CD4-positive, CD25-positive, alpha-beta regulatory T cell (primary cell): Measurements from ENCODE around the gene CST11. TPM values are rescaled to one million over a fixed set of nuclear protein-coding genes. Genes with fewer than 3 reads are reported as not detected.

ENCODE experiments used
- ATAC-seq, 2 donors: fragments of 150-1000 bp; cut with Tn5 transposase; one replicate each; pipeline ENCODE4 v1.10.0; 2021; ENCODE audit warnings: low read depth in 2 of 2, moderate number of reproducible peaks in 2 of 2, moderate library complexity in 1 of 2
- DNase-seq, 3 donors: peaks; one replicate each; pipeline versions ENCODE4 v3.0.0 to v3.0.0-alpha.2; 2012 to 2022; ENCODE audit warnings: mixed read lengths in 1 of 3
- H3K27ac ChIP-seq: one replicate; pipeline ENCODE4 v1.7.0; 2013; ENCODE audit warnings: mild to moderate bottlenecking, low read length; ENCODE audit not compliant: insufficient read depth, poor library complexity, severe bottlenecking
- H3K27me3 ChIP-seq: one replicate; pipeline ENCODE4 v1.7.0; 2013; ENCODE audit warnings: low read length; ENCODE audit not compliant: control insufficient read depth, insufficient read depth
- H3K36me3 ChIP-seq: one replicate; pipeline ENCODE4 v1.7.0; 2013; ENCODE audit warnings: mild to moderate bottlenecking, low read length, moderate library complexity; ENCODE audit not compliant: control insufficient read depth, insufficient read depth
- H3K4me1 ChIP-seq: 2 replicates; pipeline ENCODE4 v1.7.0; 2013; ENCODE audit warnings: mild to moderate bottlenecking, low read length; ENCODE audit not compliant: insufficient read depth, control insufficient read depth, poor library complexity, severe bottlenecking
- H3K4me3 ChIP-seq: one replicate; pipeline ENCODE4 v1.7.0; 2013; ENCODE audit warnings: low read depth, mild to moderate bottlenecking, low read length, moderate library complexity
- H3K9me3 ChIP-seq, 2 experiments: 1 replicate in 1 of 2; 2 replicates in 1 of 2; pipeline ENCODE4 v1.7.0; 2013; ENCODE audit warnings: low read length in 2 of 2, mild to moderate bottlenecking in 1 of 2, moderate library complexity in 1 of 2; ENCODE audit not compliant: control insufficient read depth in 2 of 2
- H3K27ac Mint-ChIP-seq, 3 donors: one replicate each; pipeline ENCODE4 v1.8.0; 2020 to 2022; ENCODE audit warnings: mild to moderate bottlenecking in 3 of 3, mixed read lengths in 3 of 3, moderate library complexity in 2 of 3
- H3K27me3 Mint-ChIP-seq: one replicate; pipeline ENCODE4 v1.8.0; 2022; ENCODE audit warnings: mild to moderate bottlenecking, mixed read lengths
- H3K36me3 Mint-ChIP-seq: one replicate; pipeline ENCODE4 v1.8.0; 2020; ENCODE audit warnings: mixed read lengths
- H3K4me1 Mint-ChIP-seq, 4 donors: one replicate each; pipeline ENCODE4 v1.8.0; 2020 to 2022; ENCODE audit warnings: mixed read lengths in 4 of 4, mild to moderate bottlenecking in 1 of 4
- H3K4me3 Mint-ChIP-seq, 4 donors: one replicate each; pipeline ENCODE4 v1.8.0; 2020 to 2022; ENCODE audit warnings: mild to moderate bottlenecking in 4 of 4, mixed read lengths in 4 of 4, moderate library complexity in 3 of 4
- H3K9me3 Mint-ChIP-seq, 7 donors: one replicate each; pipeline ENCODE4 v1.8.0; 2020 to 2022; ENCODE audit warnings: mixed read lengths in 7 of 7, mild to moderate bottlenecking in 3 of 7, moderate library complexity in 2 of 7
- polyA plus RNA-seq, 4 donors: library from polyadenylated mRNA; unstranded; fragments of 300-500 nt; fragmentation: Illumina TruSeq; gene quantifications; one replicate each; pipeline ENCODE4 v1.2.3, GENCODE V29; 2021
- total RNA-seq: library from RNA; stranded (reverse); gene quantifications from one replicate; pipeline ENCODE4 v1.2.3, GENCODE V29; 2022

Gene CST11
- total and polyA plus RNA-seq, 5 donors from 2014 or later = not detected

DNA sequence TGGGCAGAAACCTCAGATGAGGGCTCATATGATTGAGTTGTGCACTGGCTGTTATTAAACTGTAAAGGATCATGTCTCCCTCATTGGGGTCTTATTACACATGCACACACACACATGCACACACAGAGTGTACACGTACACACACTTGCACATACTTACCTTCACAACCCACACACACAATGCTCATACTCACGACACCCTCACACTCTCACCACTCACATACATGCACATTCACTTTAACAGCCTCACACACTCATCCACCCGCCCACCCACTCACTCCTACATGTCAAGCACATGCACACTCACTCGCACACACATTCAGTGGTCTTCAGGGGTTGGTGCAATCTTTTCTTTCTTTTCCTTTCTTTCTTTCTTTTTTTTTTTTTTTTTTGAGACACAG is 7.8 kb downstream of the CST11 start:
- Histone ChIP-seq H3K27me3 (no peaks in the 10 kb centered on the region), H3K4me3 (no peak overlapping the region), H3K36me3 (no peaks in the 10 kb centered on the region), H3K27ac (no peak overlapping the region), H3K9me3 (no peaks in the 10 kb centered on the region), H3K4me1 (no peaks in the 10 kb centered on the region)
- no peak for ATAC-seq
- H3K27me3 Mint-ChIP-seq = no peaks in the 10 kb centered on the region
- H3K4me1 Mint-ChIP-seq = no peaks in the 10 kb centered on the region
- H3K9me3 Mint-ChIP-seq = no peaks in the 10 kb centered on the region
- H3K27ac Mint-ChIP-seq = no peak overlapping the region
- no peak overlapping the region for H3K4me3 Mint-ChIP-seq
- DNase-seq = no peak
- H3K36me3 Mint-ChIP-seq = no peaks in the 10 kb centered on the region

GRCh38 chr20:23442436-23442835 is 10.2 kb downstream of the CST11 start:
- Histone ChIP-seq H3K27me3 (no peaks in the 10 kb centered on the region), H3K9me3 (no peaks in the 10 kb centered on the region), H3K36me3 (no peaks in the 10 kb centered on the region), H3K4me1 (no peaks in the 10 kb centered on the region), H3K4me3 (no peak overlapping the region), H3K27ac (no peak overlapping the region)
- no peaks in the 10 kb centered on the region for H3K9me3 Mint-ChIP-seq
- H3K36me3 Mint-ChIP-seq = no peaks in the 10 kb centered on the region
- no peaks in the 10 kb centered on the region for H3K27me3 Mint-ChIP-seq
- ATAC-seq (no peak), DNase-seq (no peak)
- no peak overlapping the region for H3K4me3 Mint-ChIP-seq
- no peaks in the 10 kb centered on the region for H3K4me1 Mint-ChIP-seq
- H3K27ac Mint-ChIP-seq = no peak overlapping the region

DNA sequence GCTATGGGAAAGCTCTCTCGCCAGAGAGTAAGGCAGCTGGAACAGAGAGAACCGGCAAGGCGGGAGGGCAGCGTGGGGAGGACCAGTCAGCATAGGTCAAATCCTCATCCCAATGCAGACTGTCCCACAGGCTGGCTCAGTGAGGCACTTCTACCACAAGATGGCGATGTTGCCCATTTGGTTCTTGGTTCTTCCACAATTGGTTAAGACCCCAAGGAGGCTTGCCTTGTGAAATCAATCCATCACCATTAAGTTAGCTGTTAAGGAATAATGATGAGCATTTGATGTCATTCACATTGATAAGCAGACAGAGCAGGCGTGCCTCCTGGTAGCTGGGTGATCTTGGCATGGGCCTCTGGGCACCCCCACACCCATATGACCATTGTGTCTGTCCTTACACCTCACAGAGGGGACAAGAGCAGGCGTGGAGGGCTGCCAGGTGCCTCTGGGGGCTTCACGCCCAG is 10.8 kb downstream of the CST11 start:
- Histone ChIP-seq H3K27me3 (no peaks in the 10 kb centered on the region), H3K4me3 (no peak overlapping the region), H3K4me1 (no peaks in the 10 kb centered on the region), H3K9me3 (no peaks in the 10 kb centered on the region), H3K36me3 (no peaks in the 10 kb centered on the region), H3K27ac (no peak overlapping the region)
- H3K36me3 Mint-ChIP-seq = no peaks in the 10 kb centered on the region
- H3K27ac Mint-ChIP-seq = no peak overlapping the region
- no peaks in the 10 kb centered on the region for H3K4me1 Mint-ChIP-seq
- ATAC-seq = peak in 1 of 2 donors; percentile 55
- no peaks in the 10 kb centered on the region for H3K9me3 Mint-ChIP-seq
- H3K4me3 Mint-ChIP-seq = no peak overlapping the region
- no peaks in the 10 kb centered on the region for H3K27me3 Mint-ChIP-seq
- DNase-seq = peak; percentile 38 to 62 (median 39)

DNA sequence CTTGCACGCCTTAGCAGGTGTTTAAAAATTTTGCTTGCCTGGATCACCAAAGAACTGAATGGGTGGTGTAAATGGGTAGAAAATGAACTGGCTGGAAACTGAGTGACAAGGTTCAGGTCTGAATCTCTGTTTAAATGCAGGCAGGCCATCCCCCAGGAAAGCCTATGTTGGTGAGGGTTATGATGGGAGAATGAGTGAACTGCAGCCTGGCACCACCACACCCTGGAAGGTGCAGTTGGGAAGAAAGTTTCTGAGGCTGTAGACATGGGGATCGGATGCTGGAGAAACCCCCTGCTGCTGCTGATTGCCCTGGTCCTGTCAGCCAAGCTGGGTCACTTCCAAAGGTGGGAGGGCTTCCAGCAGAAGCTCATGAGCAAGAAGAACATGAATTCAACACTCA is 12.7 kb downstream of the CST11 start:
- no peaks in the 10 kb centered on the region for H3K4me1 Mint-ChIP-seq
- Histone ChIP-seq H3K4me1 (no peaks in the 10 kb centered on the region), H3K27me3 (no peaks in the 10 kb centered on the region), H3K4me3 (no peak overlapping the region), H3K27ac (no peak overlapping the region), H3K9me3 (no peaks in the 10 kb centered on the region), H3K36me3 (no peaks in the 10 kb centered on the region)
- no peaks in the 10 kb centered on the region for H3K9me3 Mint-ChIP-seq
- no peaks in the 10 kb centered on the region for H3K27me3 Mint-ChIP-seq
- H3K4me3 Mint-ChIP-seq = no peak overlapping the region
- no peak for ATAC-seq
- DNase-seq = no peak
- no peaks in the 10 kb centered on the region for H3K36me3 Mint-ChIP-seq
- H3K27ac Mint-ChIP-seq = no peak overlapping the region

DNA sequence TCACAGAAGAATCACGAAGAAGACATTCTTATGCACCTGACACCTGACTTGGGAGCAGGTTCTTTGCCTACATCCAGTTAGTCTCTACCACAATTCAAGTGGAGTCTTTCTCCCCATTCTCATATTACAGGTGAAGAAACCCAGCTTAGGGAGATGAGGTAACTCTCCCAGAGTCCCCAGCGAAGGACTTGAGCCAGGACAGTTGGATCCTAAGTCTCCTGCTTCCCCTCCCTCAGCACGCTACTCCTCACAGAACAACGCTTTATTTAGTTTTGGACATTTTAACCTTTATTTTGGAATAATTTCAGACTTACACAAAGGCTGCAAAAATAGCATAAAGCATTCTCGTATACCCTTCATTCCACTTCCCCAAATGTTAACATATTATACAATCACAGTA is 14.0 kb downstream of the CST11 start:
- no peak overlapping the region for H3K4me3 Mint-ChIP-seq
- no peak for ATAC-seq
- Histone ChIP-seq H3K9me3 (no peaks in the 10 kb centered on the region), H3K36me3 (no peaks in the 10 kb centered on the region), H3K4me1 (no peaks in the 10 kb centered on the region), H3K4me3 (no peak overlapping the region), H3K27me3 (no peaks in the 10 kb centered on the region), H3K27ac (no peak overlapping the region)
- DNase-seq = no peak
- no peaks in the 10 kb centered on the region for H3K27me3 Mint-ChIP-seq
- H3K4me1 Mint-ChIP-seq = no peaks in the 10 kb centered on the region
- H3K9me3 Mint-ChIP-seq = no peaks in the 10 kb centered on the region
- no peaks in the 10 kb centered on the region for H3K36me3 Mint-ChIP-seq
- H3K27ac Mint-ChIP-seq = no peak overlapping the region

- no peaks in the 10 kb centered on the region for H3K4me1 ChIP-seq
- ATAC-seq (no peak), DNase-seq (no peak)
- no peaks in the 10 kb centered on the region for H3K27me3 Mint-ChIP-seq
- H3K4me3 ChIP-seq = no peak overlapping the region
- H3K9me3 Mint-ChIP-seq = no peaks in the 10 kb centered on the region
- no peaks in the 10 kb centered on the region for H3K27me3 ChIP-seq
- no peak overlapping the region for H3K27ac Mint-ChIP-seq
- no peaks in the 10 kb centered on the region for H3K36me3 Mint-ChIP-seq
- H3K36me3 ChIP-seq = no peaks in the 10 kb centered on the region
- no peaks in the 10 kb centered on the region for H3K4me1 Mint-ChIP-seq
- H3K9me3 ChIP-seq = no peaks in the 10 kb centered on the region
- H3K4me3 Mint-ChIP-seq = no peak overlapping the region
- no peak overlapping the region for H3K27ac ChIP-seq
Measured at GRCh38 chr20:23437126-23437899, 15.4 kb downstream of the CST11 start.

DNA sequence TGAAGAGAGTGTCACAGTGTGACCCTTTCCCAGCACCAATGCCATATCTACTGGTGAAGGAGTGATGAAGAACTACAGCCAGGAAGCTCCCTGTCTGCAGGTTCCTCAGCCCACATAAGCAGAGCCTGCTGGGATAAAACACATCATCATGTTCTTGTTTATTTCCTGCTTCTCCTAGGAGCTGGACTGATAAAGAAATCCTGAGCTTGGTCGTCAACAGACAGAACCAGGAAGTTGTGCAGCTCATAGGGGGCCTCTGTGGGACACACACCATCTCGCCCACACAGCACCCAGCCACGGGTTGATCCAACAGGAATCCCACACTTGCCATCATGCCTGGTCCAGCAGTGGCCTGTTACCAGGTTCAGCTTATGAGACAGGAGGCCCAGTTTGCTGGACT is 16.0 kb downstream of the CST11 start:
- ATAC-seq (no peak), DNase-seq (no peak)
- Histone ChIP-seq H3K27ac (no peak overlapping the region), H3K4me1 (no peaks in the 10 kb centered on the region), H3K27me3 (no peaks in the 10 kb centered on the region), H3K4me3 (no peak overlapping the region), H3K36me3 (no peaks in the 10 kb centered on the region), H3K9me3 (no peaks in the 10 kb centered on the region)
- Mint-ChIP-seq H3K4me1 (no peaks in the 10 kb centered on the region), H3K9me3 (no peaks in the 10 kb centered on the region), H3K27me3 (no peaks in the 10 kb centered on the region), H3K36me3 (no peaks in the 10 kb centered on the region), H3K27ac (no peak overlapping the region), H3K4me3 (no peak overlapping the region)
